ENCODE measurements around the gene IGFBPL1.

The IGFBPL1 gene

DNA sequence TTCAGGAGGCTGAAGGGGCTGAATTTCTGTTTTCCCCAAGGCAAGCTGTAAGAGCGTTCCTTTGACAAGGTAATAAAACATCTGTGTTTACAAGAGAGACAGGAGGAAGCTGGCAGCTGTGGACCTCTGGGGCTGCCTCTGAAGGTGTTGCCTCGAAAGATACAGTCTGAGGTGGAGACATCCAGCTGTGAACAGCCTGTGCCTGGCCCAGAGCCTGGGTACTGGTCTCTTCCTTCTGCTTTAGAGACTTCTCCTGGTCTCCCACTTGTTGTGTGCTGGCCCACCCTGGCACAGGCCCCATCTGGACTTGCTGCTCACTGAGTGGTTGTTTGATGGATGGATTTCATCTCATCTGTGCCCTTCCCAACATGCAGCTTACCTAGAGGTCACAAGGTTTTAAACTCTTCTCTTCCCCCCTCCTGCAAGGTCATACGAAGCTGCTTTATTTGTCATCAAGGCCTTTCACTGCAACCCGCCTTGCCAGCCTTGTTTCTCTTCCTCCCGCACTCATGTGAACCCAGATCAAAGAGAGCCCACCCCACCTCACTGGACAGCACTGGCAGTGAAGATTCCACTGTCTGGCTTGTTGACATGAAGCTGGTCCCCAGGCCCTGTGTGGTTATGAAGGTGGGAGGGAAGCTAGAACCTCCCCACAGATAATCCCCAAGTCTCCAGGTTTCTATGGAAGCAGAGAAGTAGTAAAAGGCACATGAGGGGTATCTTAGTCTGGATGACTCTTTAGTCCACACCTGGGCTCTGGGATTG lies 66.7 kb downstream of the IGFBPL1 start:
- DNase-seq (ENCODE audit: low spot score): no peak

DNA sequence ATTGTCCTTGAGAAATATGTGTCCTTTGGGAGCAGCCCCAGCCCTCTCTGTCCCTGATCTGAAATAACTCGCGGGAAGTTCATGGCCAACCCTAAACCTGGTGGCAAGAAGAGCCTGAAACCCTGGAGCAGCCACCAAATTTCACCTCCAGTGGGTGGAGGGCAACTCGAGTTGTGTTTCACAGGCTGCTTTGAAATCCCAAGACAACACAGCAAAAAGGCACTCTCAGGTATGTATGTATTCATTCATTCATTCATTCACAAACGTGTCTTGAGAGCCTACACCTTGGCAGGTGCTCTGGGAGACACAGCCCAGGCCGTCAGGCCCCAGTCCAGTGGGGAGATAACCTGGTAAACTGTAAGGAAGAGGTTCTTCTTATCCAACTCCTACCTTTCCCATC lies 67.4 kb downstream of the IGFBPL1 start:
- DNase-seq (ENCODE audit: low spot score): no peak

Measured in CD4-positive, alpha-beta T cell treated with Interleukin-15 for 4 hours (primary cell).